Activated naive CD4-positive, alpha-beta T cell (primary cell): ENCODE data around the gene RASGEF1C.
A peak's percentile ranks its signal among the peaks of the same experiment; 100 is the strongest.
"Not testable (repeated sequence)": the region's sequence is repeated elsewhere in the genome, so short reads cannot be mapped to it uniquely, and the experiment has no call there.

ENCODE experiments used
- DNase-seq, 4 experiments: peaks; one replicate each; lab custom pipeline; 2025; lab: John Stamatoyannopoulos, UW

The RASGEF1C gene

GRCh38 chr5:180099733-180100611, 109.0 kb downstream of the RASGEF1C start:
- no peak for DNase-seq

- no peak for DNase-seq
These were observed 109.8 kb downstream of the RASGEF1C start for GRCh38 chr5:180098991-180099732.

- no peak for DNase-seq
These were observed 110.5 kb downstream of the RASGEF1C start for GRCh38 chr5:180098526-180098925.

DNA sequence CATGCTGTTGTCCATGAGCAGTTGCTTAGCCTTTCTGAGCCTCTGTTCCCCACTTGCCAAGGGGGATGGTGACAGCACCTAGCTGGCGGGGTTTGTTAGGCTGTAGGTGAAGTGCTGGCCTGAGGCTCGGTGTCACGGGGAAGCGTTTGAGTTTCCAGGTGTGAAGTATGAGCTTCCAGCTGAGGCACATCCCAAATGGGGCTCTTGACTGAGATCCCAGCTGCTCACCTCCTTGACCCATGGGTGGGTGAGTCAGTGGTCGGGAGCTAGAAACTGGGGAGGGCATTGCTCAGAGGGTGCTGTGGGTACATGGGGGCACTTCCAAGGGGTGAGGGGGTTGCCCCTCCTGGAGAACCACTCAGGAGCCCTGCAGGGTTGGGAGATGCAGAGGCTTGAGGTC, 111.1 kb downstream of the RASGEF1C start:
- DNase-seq, result no peak

DNA sequence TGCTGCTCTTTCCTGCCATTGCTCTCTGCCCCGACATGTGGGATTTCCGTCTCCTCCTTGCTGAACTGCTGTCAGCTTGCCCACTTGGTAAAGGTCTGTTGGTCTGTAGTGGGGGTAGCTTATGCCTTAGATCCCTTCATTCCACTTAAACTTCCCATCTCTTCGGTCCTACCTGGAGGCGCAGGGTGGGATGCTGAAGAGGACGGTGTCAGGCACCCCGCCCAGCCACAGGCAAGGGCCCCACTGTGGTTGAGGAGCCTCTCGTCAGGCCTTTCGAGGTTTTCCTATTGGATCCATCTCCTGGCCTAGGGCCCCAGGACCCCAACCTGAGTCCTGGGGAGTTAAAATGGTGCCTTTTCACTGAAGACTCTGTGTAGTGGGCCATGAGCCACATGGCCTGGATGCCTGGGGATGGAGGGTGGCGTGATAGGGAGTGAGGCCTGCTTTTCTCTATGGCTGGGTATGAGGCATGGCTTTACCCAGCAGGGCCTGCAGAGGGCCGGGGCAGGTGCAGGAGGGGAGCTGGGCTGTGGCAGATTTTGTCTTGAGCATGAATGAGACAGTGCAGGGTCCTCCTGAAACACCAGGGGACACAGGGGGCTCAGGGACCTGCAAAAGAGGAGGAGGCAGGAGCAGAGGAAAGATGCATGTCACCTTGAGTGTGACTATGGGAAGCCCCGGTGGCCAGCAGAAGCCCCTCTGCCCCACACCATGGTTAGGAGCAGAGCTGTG, 111.7 kb downstream of the RASGEF1C start:
- no peak for DNase-seq

GRCh38 chr5:180096616-180097015, 112.4 kb downstream of the RASGEF1C start:
- DNase-seq, result no peak

GRCh38 chr5:180095545-180095944, 113.5 kb downstream of the RASGEF1C start:
- no peak for DNase-seq

GRCh38 chr5:180093651-180094382, 115.2 kb downstream of the RASGEF1C start:
- DNase-seq, result no peak

- DNase-seq, result no peak
These were observed 115.8 kb downstream of the RASGEF1C start for GRCh38 chr5:180093241-180093640.

- DNase-seq, result no peak
These were observed 118.1 kb downstream of the RASGEF1C start for GRCh38 chr5:180090769-180091546.

DNA sequence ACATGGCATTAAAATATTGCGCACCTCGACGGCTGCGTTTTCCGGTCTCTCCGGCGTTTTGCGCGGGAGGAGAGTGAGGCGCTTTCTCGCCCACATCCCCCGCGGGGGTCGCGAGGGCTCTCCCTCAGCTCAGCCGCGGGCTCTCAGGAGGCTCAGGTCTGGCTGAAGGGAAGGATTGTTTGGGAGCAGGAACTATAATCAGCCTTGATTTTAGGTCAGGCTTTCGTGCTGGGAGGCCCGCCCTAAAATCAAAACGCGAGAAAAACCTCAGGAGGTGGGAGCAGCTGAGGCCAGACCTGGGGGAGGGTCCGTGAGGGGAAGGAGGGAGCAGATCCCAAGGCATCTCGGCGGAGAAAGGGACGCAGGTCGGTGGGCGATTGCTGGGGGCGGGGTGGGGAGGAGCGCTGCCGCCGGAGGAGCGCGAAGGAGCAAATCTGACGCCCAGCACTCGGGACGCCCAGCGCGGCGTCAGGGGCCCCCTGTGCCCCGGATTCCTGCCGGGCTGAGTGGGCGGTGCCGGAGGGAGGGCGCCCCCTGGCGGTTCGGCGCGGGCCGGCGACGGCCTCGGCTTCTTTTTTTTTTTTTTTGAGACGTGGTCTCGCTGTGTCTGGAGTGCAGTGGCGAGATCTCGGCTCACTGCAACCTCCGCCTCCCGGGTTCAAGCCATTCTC, 118.8 kb downstream of the RASGEF1C start:
- peak; percentile 47 to 83 (median 70) for DNase-seq

DNA sequence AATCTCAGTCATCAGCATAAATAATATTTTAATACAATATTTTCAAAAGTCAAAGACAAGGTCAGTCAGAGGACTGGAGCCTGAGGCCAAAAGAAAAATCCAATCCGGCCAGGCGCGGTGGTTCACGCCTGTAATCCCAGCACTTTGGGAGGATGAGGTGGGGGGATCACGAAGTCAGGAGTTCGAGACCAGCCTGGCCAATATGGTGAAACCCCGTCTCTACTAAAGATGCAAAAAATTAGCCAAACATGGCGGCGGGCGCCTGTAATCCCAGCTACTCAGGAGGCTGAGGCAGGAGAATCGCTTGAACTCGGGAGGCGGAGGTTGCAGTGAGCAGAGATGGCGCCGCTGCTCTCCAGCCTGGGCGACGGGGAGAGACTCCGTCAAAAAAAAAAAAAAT, 119.4 kb downstream of the RASGEF1C start:
- not testable (repeated sequence) for DNase-seq

DNA sequence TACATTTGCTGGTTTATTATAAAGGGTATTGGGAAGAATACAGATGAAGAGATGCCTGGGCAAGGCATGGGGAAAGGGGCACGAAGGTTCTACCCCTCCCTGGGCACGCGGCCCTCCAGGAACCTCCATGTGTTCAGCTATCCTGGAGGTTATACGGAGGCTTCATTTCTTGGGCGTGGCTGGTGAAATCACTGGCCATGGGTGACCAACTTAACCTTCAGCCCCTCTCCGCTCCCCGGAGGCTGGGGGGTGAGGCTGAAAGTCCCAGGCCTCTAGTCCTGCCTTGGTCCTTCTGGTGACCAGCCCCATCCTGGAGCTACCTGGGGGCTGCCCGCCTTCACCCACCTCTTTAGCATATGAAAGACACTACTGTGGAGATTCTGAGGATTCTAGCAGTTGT, 120.5 kb downstream of the RASGEF1C start:
- no peak for DNase-seq

- DNase-seq, result no peak
These were observed 122.1 kb downstream of the RASGEF1C start for GRCh38 chr5:180086816-180087399.

DNA sequence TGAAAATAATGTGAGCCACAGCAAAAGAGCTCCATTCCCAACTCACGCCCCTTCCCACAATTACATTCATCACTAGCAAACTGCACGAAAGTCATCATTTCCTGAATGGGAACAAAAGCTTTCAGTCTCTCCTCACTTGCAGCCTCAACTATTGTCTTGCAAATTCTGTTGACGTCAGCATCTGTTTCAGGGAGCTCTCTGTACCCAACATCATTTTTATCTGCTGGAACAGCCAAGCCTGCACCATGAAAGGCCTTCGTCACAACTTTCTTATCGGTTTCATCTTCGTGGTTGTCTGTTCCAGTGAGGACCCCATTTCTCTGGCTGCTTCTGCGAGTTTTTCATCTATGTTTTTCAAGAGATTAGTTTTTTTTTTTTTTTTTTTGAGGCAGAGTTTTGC, 123.2 kb downstream of the RASGEF1C start:
- no peak for DNase-seq

DNA sequence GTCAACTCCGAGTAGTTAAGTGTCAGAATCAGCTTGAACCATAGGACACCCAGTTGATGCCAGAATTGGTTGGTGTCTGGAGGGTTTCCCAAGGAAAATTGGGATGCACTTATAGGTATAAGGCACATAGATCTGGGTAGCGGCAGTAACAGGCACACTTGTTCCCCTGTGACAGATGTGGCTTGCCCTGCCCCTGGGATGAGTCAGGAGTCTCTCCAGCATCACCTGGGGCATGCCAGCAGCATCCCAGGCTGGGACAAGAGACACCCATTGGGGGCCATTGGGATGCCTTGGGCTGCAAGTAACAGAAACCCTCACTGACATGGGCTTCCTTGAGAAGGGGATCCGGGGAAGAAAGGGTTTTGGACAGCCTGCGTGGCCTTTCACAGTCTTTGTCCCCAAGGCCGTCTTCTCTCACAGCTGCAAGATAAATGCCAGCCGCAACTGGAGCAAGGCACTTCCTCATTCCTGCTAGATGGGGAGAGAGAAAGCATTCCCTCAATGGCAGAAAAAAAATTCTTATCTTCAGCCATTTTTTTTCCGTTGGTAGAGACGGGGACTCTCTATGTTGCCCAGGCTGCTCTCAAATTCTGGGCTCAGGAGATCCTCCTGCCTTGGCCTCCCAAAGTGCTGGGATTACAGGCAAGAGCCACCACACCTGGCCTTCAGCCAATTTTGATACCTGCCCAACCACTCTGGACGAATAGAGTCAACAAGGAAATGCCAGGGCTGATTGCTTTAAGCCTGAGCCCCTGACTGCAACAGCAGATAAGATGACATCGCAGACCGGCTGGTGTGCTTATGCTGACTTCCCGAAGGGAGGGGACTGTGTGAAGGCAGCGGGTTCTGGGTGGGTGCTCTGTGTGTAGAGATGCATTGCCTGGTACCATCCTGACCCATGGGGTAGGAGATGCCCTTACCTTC, 124.1 kb downstream of the RASGEF1C start:
- no peak for DNase-seq

DNA sequence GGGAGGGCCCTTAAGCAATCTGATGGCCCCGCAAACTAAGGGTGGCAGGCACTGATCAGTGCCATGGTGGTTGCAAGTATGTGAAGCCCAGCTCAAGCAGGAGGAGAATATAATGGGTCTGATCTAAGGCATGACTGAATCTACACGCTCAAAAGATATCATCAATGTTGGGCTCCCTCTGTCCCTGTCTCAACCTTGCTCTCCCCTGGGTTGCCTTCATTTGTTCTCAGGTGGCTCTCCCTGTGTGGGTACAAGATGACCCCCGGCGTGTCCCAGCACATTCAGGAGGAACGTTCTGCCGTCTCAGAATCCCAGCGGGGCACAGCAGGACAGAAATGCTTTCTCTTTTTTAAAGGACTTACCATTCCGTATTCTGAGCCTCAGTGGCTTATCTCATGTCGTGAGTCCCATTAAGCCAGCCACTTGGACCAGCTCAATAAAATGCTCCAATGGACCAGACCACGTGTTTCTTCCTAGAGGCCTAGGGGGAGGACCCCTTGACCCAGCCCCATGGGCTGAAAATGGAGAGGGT, 125.4 kb downstream of the RASGEF1C start:
- no peak for DNase-seq

DNA sequence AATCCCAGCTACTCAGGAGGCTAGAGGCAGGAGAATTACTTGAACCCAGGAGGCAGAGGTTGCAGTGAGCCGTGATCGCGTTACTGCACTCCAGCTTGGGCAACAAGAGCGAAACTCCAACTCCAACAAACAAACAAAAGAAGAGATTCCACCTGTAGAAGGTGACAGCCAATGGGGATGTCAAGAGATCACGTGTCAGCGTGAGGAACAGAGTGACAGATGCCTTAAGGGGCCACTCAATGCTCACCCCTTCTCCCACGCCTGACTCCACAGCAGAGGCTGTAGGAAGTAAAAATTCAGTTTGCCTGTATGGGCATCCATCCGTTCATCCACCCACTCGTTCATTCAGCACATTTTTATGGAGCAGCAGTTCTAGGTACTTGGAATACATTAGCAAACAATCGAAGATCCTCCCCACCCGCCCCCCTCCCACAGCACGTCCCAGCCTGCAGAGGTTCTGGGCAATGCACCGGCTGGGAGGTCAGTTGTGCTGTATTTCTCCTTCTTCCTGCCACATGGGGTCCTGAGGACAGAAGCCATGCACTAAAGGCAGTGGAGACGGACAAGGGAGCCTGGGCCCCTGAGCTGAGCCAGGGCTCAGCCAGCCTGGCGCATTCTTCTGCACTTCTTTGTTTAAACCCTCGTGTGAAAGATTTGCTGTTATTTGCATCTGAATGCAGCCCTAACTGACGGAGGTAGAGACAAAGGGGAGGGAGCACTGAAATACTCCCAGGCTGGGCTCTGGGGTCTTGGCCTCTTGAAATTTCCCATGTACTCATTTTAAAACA, 126.2 kb downstream of the RASGEF1C start:
- no peak for DNase-seq
